K562 (cell line): Measurements from ENCODE around the gene HEY2.

Source experiments
- EP300 ChIP-seq: IDR thresholded peaks from 2 replicates; pipeline ENCODE4 v1.6.1; 2012; ENCODE audit warnings: low read length, improper control_type of control experiment
- ETV5 ChIP-seq: sonication (generic); formaldehyde crosslinking; IDR thresholded peaks from 2 replicates; pipeline ENCODE4 v1.4.0; 2020; ENCODE audit warnings: low read depth, mild to moderate bottlenecking, missing genetic modification reagents
- MAZ ChIP-seq, 2 experiments: fragments of 450-650 bp in 1 of 2; sonication (generic) in 1 of 2; formaldehyde crosslinking; IDR thresholded peaks in 1 of 2; conservative IDR thresholded peaks in 1 of 2; 2 replicates each; pipeline versions ENCODE4 v1.4.0 to v1.5.0; 2020; ENCODE audit warnings: mild to moderate bottlenecking in 1 of 2, missing genetic modification reagents in 1 of 2
- NCOA2 ChIP-seq, 2 experiments: fragments of 450-650 bp; IDR thresholded peaks; 2 replicates each; pipeline ENCODE4 v1.6.1; 2018; ENCODE audit warnings: mild to moderate bottlenecking in 2 of 2, moderate library complexity in 1 of 2; ENCODE audit not compliant: partially characterized antibody in 2 of 2
- TAF7 ChIP-seq: fragments of 450-650 bp; IDR thresholded peaks from 2 replicates; pipeline ENCODE4 v1.6.1; 2016; ENCODE audit warnings: missing genetic modification characterization, missing compliant biosample characterization
- TCF7 ChIP-seq: sonication (generic); IDR thresholded peaks from 2 replicates; pipeline ENCODE4 v1.6.1; 2016; ENCODE audit warnings: antibody characterized with exemption, borderline replicate concordance
- TF ChIP-seq, protein P1 (sequence below): sonication (generic); formaldehyde crosslinking; IDR thresholded peaks from 2 replicates; pipeline ENCODE4 v1.8.1; 2022; ENCODE audit warnings: missing genetic modification reagents
- TF ChIP-seq, protein P2 (sequence below), 3 experiments: IDR thresholded peaks in 2 of 3; conservative IDR thresholded peaks in 1 of 3; 2 replicates each; pipeline ENCODE4 v1.5.1; 2011 to 2012; ENCODE audit warnings: low read length in 3 of 3, mild to moderate bottlenecking in 3 of 3, control low read depth in 2 of 3, improper control_type of control experiment in 1 of 3, inconsistent platforms in 1 of 3, low read depth in 1 of 3, mixed read lengths in 1 of 3, moderate library complexity in 1 of 3; ENCODE audit not compliant: insufficient read depth in 2 of 3
- TF ChIP-seq, protein P3 (sequence below), 2 experiments: fragments of 450-650 bp; conservative IDR thresholded peaks; 2 replicates each; pipeline ENCODE4 v1.6.1; 2017; ENCODE audit warnings: mild to moderate bottlenecking in 2 of 2, moderate library complexity in 2 of 2

GRCh38 chr6:125794342-125795137 is 45.1 kb downstream of the HEY2 start:
- TF ChIP-seq TCF7 = no peak
- no peak for TF ChIP-seq TAF7
- TF ChIP-seq, protein P1, sequence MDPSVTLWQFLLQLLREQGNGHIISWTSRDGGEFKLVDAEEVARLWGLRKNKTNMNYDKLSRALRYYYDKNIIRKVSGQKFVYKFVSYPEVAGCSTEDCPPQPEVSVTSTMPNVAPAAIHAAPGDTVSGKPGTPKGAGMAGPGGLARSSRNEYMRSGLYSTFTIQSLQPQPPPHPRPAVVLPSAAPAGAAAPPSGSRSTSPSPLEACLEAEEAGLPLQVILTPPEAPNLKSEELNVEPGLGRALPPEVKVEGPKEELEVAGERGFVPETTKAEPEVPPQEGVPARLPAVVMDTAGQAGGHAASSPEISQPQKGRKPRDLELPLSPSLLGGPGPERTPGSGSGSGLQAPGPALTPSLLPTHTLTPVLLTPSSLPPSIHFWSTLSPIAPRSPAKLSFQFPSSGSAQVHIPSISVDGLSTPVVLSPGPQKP (CRISPR knock-in tag) = no peak
- no peak for TF ChIP-seq ETV5 (CRISPR knock-in tag)
- TF ChIP-seq NCOA2 (IDR thresholded peaks at IDR 0.05; ENCODE audit: partially characterized antibody in 2 of 2) = no peak
- TF ChIP-seq, protein P2, sequence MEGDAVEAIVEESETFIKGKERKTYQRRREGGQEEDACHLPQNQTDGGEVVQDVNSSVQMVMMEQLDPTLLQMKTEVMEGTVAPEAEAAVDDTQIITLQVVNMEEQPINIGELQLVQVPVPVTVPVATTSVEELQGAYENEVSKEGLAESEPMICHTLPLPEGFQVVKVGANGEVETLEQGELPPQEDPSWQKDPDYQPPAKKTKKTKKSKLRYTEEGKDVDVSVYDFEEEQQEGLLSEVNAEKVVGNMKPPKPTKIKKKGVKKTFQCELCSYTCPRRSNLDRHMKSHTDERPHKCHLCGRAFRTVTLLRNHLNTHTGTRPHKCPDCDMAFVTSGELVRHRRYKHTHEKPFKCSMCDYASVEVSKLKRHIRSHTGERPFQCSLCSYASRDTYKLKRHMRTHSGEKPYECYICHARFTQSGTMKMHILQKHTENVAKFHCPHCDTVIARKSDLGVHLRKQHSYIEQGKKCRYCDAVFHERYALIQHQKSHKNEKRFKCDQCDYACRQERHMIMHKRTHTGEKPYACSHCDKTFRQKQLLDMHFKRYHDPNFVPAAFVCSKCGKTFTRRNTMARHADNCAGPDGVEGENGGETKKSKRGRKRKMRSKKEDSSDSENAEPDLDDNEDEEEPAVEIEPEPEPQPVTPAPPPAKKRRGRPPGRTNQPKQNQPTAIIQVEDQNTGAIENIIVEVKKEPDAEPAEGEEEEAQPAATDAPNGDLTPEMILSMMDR (IDR thresholded peaks at IDR 0.05 in 2 of 3, conservative IDR thresholded peaks at IDR 0.05 in 1 of 3; ENCODE audit: insufficient read depth in 2 of 3, low read depth in 1 of 3, low read length in 3 of 3) = no peak
- no peak for TF ChIP-seq MAZ (CRISPR knock-in tag; conservative IDR thresholded peaks at IDR 0.05 in 1 of 2, IDR thresholded peaks at IDR 0.05 in 1 of 2)
- TF ChIP-seq EP300 = no peak
- TF ChIP-seq, protein P3, sequence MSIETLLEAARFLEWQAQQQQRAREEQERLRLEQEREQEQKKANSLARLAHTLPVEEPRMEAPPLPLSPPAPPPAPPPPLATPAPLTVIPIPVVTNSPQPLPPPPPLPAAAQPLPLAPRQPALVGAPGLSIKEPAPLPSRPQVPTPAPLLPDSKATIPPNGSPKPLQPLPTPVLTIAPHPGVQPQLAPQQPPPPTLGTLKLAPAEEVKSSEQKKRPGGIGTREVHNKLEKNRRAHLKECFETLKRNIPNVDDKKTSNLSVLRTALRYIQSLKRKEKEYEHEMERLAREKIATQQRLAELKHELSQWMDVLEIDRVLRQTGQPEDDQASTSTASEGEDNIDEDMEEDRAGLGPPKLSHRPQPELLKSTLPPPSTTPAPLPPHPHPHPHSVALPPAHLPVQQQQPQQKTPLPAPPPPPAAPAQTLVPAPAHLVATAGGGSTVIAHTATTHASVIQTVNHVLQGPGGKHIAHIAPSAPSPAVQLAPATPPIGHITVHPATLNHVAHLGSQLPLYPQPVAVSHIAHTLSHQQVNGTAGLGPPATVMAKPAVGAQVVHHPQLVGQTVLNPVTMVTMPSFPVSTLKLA (conservative IDR thresholded peaks at IDR 0.05) = no peak
